Fibroblast of skin of right quadriceps (primary cell): Measurements from ENCODE around the gene SLC29A3.

ENCODE experiments used
- DNase-seq: peaks from one replicate; pipeline ENCODE4 v3.0.0-alpha.2; 2013

Gene SLC29A3

DNA sequence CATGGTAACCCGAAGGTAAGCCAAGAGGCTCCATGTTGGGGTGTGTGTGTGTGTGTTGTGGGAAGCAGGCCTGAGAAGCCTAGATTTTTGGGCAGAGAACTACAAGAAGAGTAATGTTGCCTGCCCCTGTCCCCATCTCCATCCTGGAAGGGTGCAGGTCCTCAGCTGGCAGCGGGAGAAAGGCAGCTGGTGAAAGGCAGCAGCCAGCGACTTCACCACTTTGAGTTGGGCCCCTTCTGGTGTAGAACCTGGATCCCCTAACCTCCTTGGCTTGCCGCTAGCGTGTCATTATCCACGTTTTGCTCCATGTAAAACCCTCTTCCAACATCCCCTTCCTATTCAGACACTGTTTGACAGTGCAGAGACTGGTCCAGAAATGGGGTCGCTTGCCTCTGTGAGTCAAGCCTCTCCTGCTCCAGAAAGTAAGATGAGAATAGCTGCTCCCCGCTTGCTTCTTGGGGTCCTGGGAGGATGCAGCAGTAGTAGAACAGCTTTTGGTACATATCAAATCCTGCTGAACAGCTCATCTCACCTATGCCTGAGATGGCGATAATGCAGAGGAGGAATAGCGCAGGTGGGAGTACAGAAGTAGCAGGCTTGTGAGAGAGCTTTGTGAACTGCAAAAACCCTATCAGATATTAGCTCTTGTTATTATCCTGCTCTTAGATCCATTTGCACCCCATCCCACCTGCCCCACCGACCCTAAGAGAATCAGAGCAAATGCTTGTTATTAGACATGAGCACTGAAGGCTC lies 55.6 kb downstream of the SLC29A3 start:
- no peak for DNase-seq

GRCh38 chr10:71375952-71376351 lies 56.9 kb downstream of the SLC29A3 start:
- no peak for DNase-seq

- no peak for DNase-seq
Measured at GRCh38 chr10:71378336-71379117, 59.5 kb downstream of the SLC29A3 start.

- DNase-seq = no peak
Measured at GRCh38 chr10:71379118-71379766, 60.2 kb downstream of the SLC29A3 start.

DNA sequence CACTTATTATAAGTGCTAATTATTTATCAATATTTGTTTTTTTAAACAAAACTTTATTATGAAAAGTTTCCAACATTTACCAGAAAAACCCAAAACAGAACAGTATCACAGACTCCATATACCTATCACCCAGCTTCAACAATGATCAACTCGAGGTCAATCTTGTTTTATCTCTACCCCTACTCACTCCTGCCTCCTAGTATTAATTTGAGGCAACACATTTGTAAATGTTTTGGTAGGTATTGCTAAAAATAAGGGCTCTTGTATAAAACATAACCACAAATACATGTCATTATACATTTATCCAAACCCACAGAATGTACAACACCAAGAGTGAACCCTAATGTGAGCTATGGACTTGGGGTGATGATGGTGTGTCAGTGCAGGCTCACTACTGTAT lies 61.8 kb downstream of the SLC29A3 start:
- DNase-seq = no peak

- no peak for DNase-seq
Measured at GRCh38 chr10:71381611-71382010, 62.6 kb downstream of the SLC29A3 start.

DNA sequence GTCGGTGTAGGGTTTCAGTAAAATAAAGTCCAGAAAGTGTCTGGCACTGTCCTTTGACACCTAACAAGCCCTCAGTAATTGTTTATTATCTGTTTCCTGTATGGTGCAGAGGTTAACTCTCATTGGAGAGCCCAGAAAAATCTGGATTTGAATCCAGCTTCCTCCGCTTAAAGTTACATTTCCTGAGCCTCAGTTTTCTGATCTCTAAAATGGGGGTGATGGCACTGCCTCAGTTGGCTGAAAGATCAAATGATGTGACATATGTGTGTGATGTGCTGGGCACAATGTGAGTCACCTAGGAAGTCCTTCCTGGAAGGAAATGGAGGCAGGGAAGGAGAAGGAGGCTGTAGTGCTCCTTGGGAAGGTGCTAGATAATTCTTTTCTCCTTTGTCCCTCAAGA lies 63.0 kb downstream of the SLC29A3 start:
- no peak for DNase-seq

DNA sequence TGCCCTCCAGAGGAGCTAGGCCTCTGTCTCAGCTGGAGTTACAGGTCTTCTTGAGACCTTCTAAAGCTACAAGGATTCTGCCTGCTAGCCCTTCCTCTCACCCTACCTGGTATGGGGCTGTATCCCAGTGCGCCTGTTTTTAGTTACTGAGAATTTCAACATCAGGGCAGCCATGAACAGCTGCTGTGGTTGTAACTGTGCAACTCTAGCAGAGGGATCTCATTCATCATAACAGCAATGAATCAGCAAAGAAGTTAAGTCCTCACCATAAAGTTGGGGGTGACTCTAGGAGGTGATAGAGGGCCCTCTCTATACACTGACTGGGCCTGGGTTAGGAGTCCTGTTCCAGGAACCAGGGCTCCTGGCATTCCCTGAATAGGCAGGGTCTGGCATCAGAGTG lies 63.7 kb downstream of the SLC29A3 start:
- DNase-seq = peak; percentile 20

- peak; percentile 17 for DNase-seq
Measured at GRCh38 chr10:71383972-71384687, 65.1 kb downstream of the SLC29A3 start.

GRCh38 chr10:71388171-71388570 lies 69.1 kb downstream of the SLC29A3 start:
- no peak for DNase-seq

DNA sequence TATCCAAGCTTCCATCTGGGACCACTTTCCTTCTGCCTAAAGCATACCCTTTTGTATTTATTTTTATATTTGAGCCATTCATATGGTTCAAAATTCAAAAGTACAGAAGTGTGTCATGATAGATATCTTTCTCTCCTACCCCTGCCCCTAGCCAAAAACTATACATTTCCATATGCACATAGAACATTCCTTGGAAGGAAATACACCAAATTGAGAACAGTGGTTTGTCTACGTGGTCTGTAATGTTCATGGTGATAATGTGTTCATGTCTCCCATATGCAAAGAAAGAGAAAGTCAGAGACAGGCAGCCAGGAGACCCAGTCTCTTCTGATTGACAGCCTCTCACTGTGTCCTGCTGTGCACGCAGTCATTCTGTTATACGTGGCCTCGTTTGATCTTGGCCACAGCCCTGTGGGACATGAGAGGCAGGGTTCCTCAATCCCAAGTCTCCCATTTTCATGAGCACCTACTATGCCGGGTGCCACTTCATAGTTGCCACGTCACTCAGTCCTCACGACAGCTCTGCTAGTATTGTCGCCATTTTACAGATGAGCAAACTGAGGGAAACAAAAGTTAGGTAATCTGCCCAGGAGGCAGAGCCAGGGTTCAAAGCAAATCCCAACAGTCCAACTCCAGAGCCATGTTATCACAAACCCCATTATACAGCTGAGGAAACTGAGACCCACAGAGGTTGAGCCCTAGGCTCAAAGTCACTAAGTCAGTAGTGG lies 69.7 kb downstream of the SLC29A3 start:
- no peak for DNase-seq

DNA sequence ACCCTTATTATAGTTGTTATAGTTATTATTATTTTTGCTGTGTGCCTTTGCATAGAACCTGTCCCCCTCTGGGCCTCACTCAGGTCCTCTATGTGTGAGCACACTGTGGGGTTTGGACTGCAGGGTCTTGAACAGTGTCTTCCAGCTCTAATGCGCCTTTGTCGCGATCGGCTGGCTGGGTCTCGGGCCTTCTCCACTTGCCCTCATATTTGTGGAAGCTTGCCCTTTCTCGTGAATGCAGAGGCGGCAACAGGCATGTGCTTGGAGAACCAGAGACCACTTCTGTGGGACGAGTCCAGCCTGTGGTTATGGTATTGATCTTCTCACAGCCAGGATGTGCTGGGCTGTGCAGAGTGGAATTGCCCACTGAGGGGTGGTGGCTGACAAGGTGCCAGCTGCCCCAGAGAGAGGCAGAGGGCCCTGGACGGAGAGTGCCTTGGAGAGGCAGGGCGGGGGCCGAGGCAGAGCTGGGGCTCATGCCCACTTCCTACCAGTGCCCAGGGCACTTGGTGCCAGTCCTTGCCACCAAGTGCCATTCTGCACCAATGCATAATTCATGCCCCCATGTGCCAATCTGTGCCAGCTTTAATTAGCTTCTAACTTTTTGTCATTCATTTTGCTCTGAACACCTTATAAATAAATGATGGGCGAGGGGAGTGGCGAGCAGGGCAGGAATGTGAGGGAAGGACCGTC lies 70.9 kb downstream of the SLC29A3 start:
- no peak for DNase-seq

- no peak for DNase-seq
Measured at GRCh38 chr10:71390461-71390835, 71.4 kb downstream of the SLC29A3 start.

GRCh38 chr10:71390921-71391690 lies 72.0 kb downstream of the SLC29A3 start:
- DNase-seq = no peak

GRCh38 chr10:71391701-71392100 lies 72.6 kb downstream of the SLC29A3 start:
- DNase-seq = no peak

- DNase-seq = no peak
Measured at GRCh38 chr10:71392292-71392691, 73.2 kb downstream of the SLC29A3 start.

- DNase-seq = no peak
Measured at GRCh38 chr10:71392791-71393781, 74.0 kb downstream of the SLC29A3 start.

GRCh38 chr10:71393841-71394475 lies 74.9 kb downstream of the SLC29A3 start:
- DNase-seq = no peak

- DNase-seq = no peak
Measured at GRCh38 chr10:71394926-71395562, 76.0 kb downstream of the SLC29A3 start.
